B cell (primary cell): Measurements from ENCODE around the gene HDAC7. TPM values are rescaled to one million over a fixed set of nuclear protein-coding genes. Genes with fewer than 3 reads are reported as not detected.
A peak's percentile ranks its signal among the peaks of the same experiment; 100 is the strongest.

Experiments
- ATAC-seq: fragments of 200-7000 bp; cut with Tn5 transposase; one replicate; pipeline ENCODE4 v1.10.0; 2021; ENCODE audit warnings: low read depth, mild to moderate bottlenecking, moderate number of reproducible peaks, moderate library complexity
- CTCF ChIA-PET: fragments of 350-600 bp; sonication (Branson Sonifier 250); formaldehyde crosslinking; loops from one replicate; lab custom pipeline; 2021; ENCODE audit warnings: antibody characterized with exemption, inconsistent platforms; lab: Charles Lee
- POLR2A ChIA-PET: fragments of 350-600 bp; sonication (Branson Sonifier 250); formaldehyde crosslinking; loops from one replicate; lab custom pipeline; 2021; ENCODE audit warnings: antibody characterized with exemption; lab: Charles Lee
- DNase-seq: peaks from one replicate; pipeline ENCODE4 v3.0.0; 2013
- H2AFZ ChIP-seq: 2 replicates; pipeline ENCODE4 v1.6.1; 2012; ENCODE audit warnings: mild to moderate bottlenecking, low read depth, low read length; ENCODE audit not compliant: insufficient read depth, poor library complexity, severe bottlenecking
- H3K27ac ChIP-seq, 2 donors: 1 replicate in 1 of 2; 2 replicates in 1 of 2; pipeline ENCODE4 v1.5.1; 2012 to 2013; ENCODE audit warnings: low read length in 2 of 2, mild to moderate bottlenecking in 2 of 2, moderate library complexity in 1 of 2
- H3K27me3 ChIP-seq, 4 experiments: fragments of 200-600 bp in 1 of 4; sonication (generic) in 1 of 4; replicated peaks in 1 of 4; 1 replicate in 2 of 4; 2 replicates in 2 of 4; pipeline versions ENCODE4 v1.6.1 to v1.7.0; 2013 to 2016; ENCODE audit warnings: low read length in 3 of 4, mild to moderate bottlenecking in 2 of 4, mixed read lengths in 1 of 4, moderate library complexity in 1 of 4; ENCODE audit not compliant: insufficient read depth in 4 of 4, control insufficient read depth in 3 of 4; ENCODE audit errors: control extremely low read depth in 1 of 4
- H3K36me3 ChIP-seq, 2 experiments: replicated peaks in 1 of 2; 1 replicate in 1 of 2; 2 replicates in 1 of 2; pipeline versions ENCODE4 v1.6.1 to v1.7.1; 2013; ENCODE audit warnings: low read length in 1 of 2; ENCODE audit not compliant: insufficient read depth in 2 of 2, control insufficient read depth in 1 of 2; ENCODE audit errors: control extremely low read depth in 1 of 2, extremely low read depth in 1 of 2
- H3K4me1 ChIP-seq, 2 donors: fragments of 200-600 bp in 1 of 2; sonication (generic) in 1 of 2; 1 replicate in 1 of 2; 2 replicates in 1 of 2; pipeline versions ENCODE4 v1.5.1 to v1.6.1; 2013 to 2017; ENCODE audit warnings: low read length in 2 of 2; ENCODE audit not compliant: control insufficient read depth in 2 of 2, insufficient read depth in 2 of 2
- H3K4me2 ChIP-seq: replicated peaks from 2 replicates; pipeline ENCODE3; 2012; ENCODE audit warnings: mild to moderate bottlenecking, low read depth, low read length; ENCODE audit not compliant: poor library complexity, severe bottlenecking
- H3K4me3 ChIP-seq, 5 experiments: fragments of 200-600 bp in 1 of 5; sonication (generic) in 1 of 5; 1 replicate in 3 of 5; 2 replicates in 2 of 5; pipeline versions ENCODE4 v1.5.1 to v1.7.0; 2011 to 2016; ENCODE audit warnings: low read length in 4 of 5, mild to moderate bottlenecking in 4 of 5, low read depth in 2 of 5, control low read depth in 1 of 5, moderate library complexity in 1 of 5; ENCODE audit not compliant: insufficient read depth in 1 of 5; ENCODE audit errors: control extremely low read depth in 1 of 5, extremely low read depth in 1 of 5
- H3K79me2 ChIP-seq: fragments of 200-600 bp; sonication (generic); one replicate; pipeline ENCODE4 v1.6.0; 2016; ENCODE audit warnings: low read length; ENCODE audit not compliant: control insufficient read depth, insufficient read depth
- H3K9ac ChIP-seq: fragments of 200-600 bp; sonication (generic); 2 replicates; pipeline ENCODE4 v1.6.1; 2017; ENCODE audit warnings: mild to moderate bottlenecking, low read length, moderate library complexity
- H3K9me3 ChIP-seq, 3 donors: one replicate each; pipeline versions ENCODE4 v1.6.1 to v1.7.1; 2013; ENCODE audit warnings: low read length in 2 of 3; ENCODE audit not compliant: control insufficient read depth in 2 of 3, insufficient read depth in 1 of 3; ENCODE audit errors: control extremely low read depth in 1 of 3
- H4K20me1 ChIP-seq: 2 replicates; pipeline ENCODE4 v1.6.0; 2012; ENCODE audit warnings: mild to moderate bottlenecking, low read length; ENCODE audit not compliant: insufficient read depth, control insufficient read depth, poor library complexity, severe bottlenecking
- H3K27ac Mint-ChIP-seq: one replicate; pipeline ENCODE4 v1.8.0; 2021; ENCODE audit warnings: mixed read lengths
- H3K27me3 Mint-ChIP-seq: one replicate; pipeline ENCODE4 v1.8.0; 2021; ENCODE audit warnings: mixed read lengths
- H3K4me1 Mint-ChIP-seq: one replicate; pipeline ENCODE4 v1.8.0; 2021; ENCODE audit warnings: mixed read lengths
- H3K4me3 Mint-ChIP-seq: one replicate; pipeline ENCODE4 v1.8.0; 2021; ENCODE audit warnings: mixed read lengths
- H3K9me3 Mint-ChIP-seq: one replicate; pipeline ENCODE4 v1.8.0; 2022; ENCODE audit warnings: mixed read lengths; ENCODE audit not compliant: insufficient read depth
- EZH2 ChIP-seq: IDR thresholded peaks from 2 replicates; pipeline ENCODE4 v1.6.1; 2012; ENCODE audit warnings: borderline replicate concordance, low read depth, mild to moderate bottlenecking, moderate library complexity, low read length; ENCODE audit not compliant: insufficient read depth, poor library complexity, severe bottlenecking
- WGBS: methylation state at CpG from one replicate; pipeline ENCODE4 v1.1.5; 2013; ENCODE audit warnings: missing lambda C conversion rate; ENCODE audit not compliant: insufficient coverage; 5-methylcytosine and 5-hydroxymethylcytosine counted together
- intact Hi-C: fragments of 100-400 bp; cut with micrococcal nuclease; formaldehyde crosslinking; loops from one replicate; pipeline ENCODE4 v1.10.0; 2022
- polyA plus RNA-seq: library from polyadenylated mRNA; depleted of rRNA; stranded (reverse); fragments of >200 nt; gene quantifications from 2 replicates; pipeline ENCODE4 v1.2.3, GENCODE V29; 2012
- total RNA-seq, 2 donors: library from RNA; stranded (reverse); fragments of 120-200 nt in 1 of 2; gene quantifications; 1 replicate in 1 of 2; 2 replicates in 1 of 2; pipeline versions ENCODE4 v1.2.3 to v1.2.4, GENCODE V29; 2013 to 2022
- TF ChIP-seq, protein P1 (sequence below): fragments of 200-600 bp; IDR thresholded peaks from one replicate; pipeline ENCODE4 v1.8.0; 2022; ENCODE audit warnings: antibody characterized with exemption, mild to moderate bottlenecking

The HDAC7 gene
- total and polyA plus RNA-seq, 2 donors (not counting 1 experiment from before 2014, with no cell fraction given), result 87.2 to 178 TPM

DNA sequence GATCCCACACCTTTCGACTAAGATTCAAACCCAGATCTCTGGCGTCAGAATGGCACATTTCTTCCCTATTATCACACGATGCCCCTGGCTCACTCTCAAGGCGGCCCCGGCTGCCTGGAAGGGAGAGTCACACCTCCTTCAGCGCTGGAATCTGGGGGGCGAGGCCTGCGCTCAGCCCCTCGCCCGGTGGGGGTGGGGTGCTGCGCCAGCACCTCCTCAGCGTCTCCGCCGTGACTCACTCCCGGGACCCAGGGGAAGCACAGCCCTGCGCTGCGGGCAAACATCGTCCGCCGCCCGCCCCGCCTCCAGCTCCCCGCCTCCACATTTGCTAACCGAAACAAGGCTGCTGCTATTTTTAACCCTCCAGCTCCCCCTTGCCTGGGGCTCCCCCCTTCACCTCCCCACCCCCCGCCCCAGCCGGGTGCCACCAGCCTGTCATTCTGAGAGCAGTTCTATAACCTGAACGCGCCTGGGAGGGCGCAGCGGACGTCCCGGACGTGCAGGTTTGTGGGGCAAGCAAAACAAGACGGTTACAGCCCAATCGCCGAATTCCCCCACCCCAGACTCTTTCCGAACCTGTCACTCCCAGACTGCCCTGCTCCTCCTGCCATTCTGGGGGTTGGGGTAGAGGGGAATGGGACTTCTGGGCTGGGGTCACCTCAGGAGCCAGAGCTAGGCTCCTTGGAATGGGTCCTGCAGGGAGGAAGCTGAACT, 6.7 kb downstream of the HDAC7 start:
- Histone ChIP-seq H3K27ac (peak overlapping the region; percentile 96 to 98), H3K4me1 (peaks cover 91 to 97% of the 10 kb centered on the region in 2 donors), H3K36me3 (no peaks in the 10 kb centered on the region), H3K9ac (peak overlapping the region; percentile 69), H3K9me3 (no peaks in the 10 kb centered on the region), H3K4me3 (peak overlapping the region; percentile 53 to 68 (median 61)), H4K20me1 (no peaks in the 10 kb centered on the region), H3K4me2 (peak overlapping the region; percentile 87), H3K27me3 (no peaks in the 10 kb centered on the region), H2AFZ (peak overlapping the region; percentile 40), H3K79me2 (peaks cover 96% of the 10 kb centered on the region)
- intact Hi-C loops, result loop anchor here (1.0 to 5.0 kb wide), 5 partner anchors 19 to 1826 kb away; partner anchors contain the start of gene SLC38A2
- POLR2A ChIA-PET, result interaction anchor here (0.7 to 17.3 kb wide), 8 partner anchors 11 to 58 kb away, joined by 3 to 264 read pairs (median 4); no protein-coding TSS in a partner anchor
- Mint-ChIP-seq H3K4me3 (peak overlapping the region; percentile 85), H3K27ac (peak overlapping the region; percentile 96), H3K9me3 (no peaks in the 10 kb centered on the region), H3K27me3 (no peaks in the 10 kb centered on the region), H3K4me1 (peaks cover 94% of the 10 kb centered on the region)
- CTCF ChIA-PET, result interaction anchor here (0.6 to 38.8 kb wide), 17 partner anchors 9 to 370 kb away, joined by 3 to 1203 read pairs (median 4); partner anchors contain the start of genes CCDC184 and SLC48A1
- 1% methylated on average over 23 of the region's 37 CpGs for WGBS
- TF ChIP-seq, protein P1, sequence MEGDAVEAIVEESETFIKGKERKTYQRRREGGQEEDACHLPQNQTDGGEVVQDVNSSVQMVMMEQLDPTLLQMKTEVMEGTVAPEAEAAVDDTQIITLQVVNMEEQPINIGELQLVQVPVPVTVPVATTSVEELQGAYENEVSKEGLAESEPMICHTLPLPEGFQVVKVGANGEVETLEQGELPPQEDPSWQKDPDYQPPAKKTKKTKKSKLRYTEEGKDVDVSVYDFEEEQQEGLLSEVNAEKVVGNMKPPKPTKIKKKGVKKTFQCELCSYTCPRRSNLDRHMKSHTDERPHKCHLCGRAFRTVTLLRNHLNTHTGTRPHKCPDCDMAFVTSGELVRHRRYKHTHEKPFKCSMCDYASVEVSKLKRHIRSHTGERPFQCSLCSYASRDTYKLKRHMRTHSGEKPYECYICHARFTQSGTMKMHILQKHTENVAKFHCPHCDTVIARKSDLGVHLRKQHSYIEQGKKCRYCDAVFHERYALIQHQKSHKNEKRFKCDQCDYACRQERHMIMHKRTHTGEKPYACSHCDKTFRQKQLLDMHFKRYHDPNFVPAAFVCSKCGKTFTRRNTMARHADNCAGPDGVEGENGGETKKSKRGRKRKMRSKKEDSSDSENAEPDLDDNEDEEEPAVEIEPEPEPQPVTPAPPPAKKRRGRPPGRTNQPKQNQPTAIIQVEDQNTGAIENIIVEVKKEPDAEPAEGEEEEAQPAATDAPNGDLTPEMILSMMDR, result no peak
- TF ChIP-seq EZH2, result no peak
- DNase-seq (peak; percentile 94), ATAC-seq (peak; percentile 72)
